GM19193 (cell line): ENCODE measurements around the gene TMCC2.

ENCODE experiments used
- POLR2A ChIP-seq: IDR thresholded peaks from 4 replicates; pipeline ENCODE4 v1.6.1; 2011; ENCODE audit not compliant: insufficient read depth, insufficient read length; ENCODE audit errors: extremely low read depth

The TMCC2 gene

GRCh38 chr1:205227584-205228013 is at the start of gene TMCC2:
Gene TMCC2 (plus strand): TSS chr1:205227946. CDS start chr1:205228565, 619 bp downstream.
- no peak for TF ChIP-seq POLR2A

GRCh38 chr1:205179842-205180241 is 47.9 kb upstream of the TMCC2 start:
- no peak for TF ChIP-seq POLR2A

- TF ChIP-seq POLR2A = no peak
Observed at GRCh38 chr1:205182930-205183329, 44.8 kb upstream of the TMCC2 start.

- TF ChIP-seq POLR2A = no peak
Observed at GRCh38 chr1:205183676-205184335, 43.9 kb upstream of the TMCC2 start.

- no peak for TF ChIP-seq POLR2A
Observed at GRCh38 chr1:205186191-205186590, 41.6 kb upstream of the TMCC2 start.

- no peak for TF ChIP-seq POLR2A
Observed at GRCh38 chr1:205187420-205187819, 40.3 kb upstream of the TMCC2 start.

- TF ChIP-seq POLR2A = no peak
Observed at GRCh38 chr1:205188098-205188497, 39.6 kb upstream of the TMCC2 start.

GRCh38 chr1:205188596-205188995 is 39.1 kb upstream of the TMCC2 start:
- TF ChIP-seq POLR2A = no peak

- TF ChIP-seq POLR2A = no peak
Observed at GRCh38 chr1:205189131-205189530, 38.6 kb upstream of the TMCC2 start.

- no peak for TF ChIP-seq POLR2A
Observed at GRCh38 chr1:205190845-205191577, 36.7 kb upstream of the TMCC2 start.

- TF ChIP-seq POLR2A = no peak
Observed at GRCh38 chr1:205191622-205192021, 36.1 kb upstream of the TMCC2 start.

- no peak for TF ChIP-seq POLR2A
Observed at GRCh38 chr1:205192287-205192686, 35.5 kb upstream of the TMCC2 start.

GRCh38 chr1:205199090-205199930 is 28.4 kb upstream of the TMCC2 start:
- TF ChIP-seq POLR2A = no peak

- no peak for TF ChIP-seq POLR2A
Observed at GRCh38 chr1:205199931-205200299, 27.8 kb upstream of the TMCC2 start.

- no peak for TF ChIP-seq POLR2A
Observed at GRCh38 chr1:205204552-205204951, 23.2 kb upstream of the TMCC2 start.

- TF ChIP-seq POLR2A = no peak
Observed at GRCh38 chr1:205205055-205205454, 22.7 kb upstream of the TMCC2 start.

GRCh38 chr1:205208811-205209210 is 18.9 kb upstream of the TMCC2 start:
- no peak for TF ChIP-seq POLR2A
